ENCODE measurements around the gene OSGIN1.

Gene OSGIN1

DNA sequence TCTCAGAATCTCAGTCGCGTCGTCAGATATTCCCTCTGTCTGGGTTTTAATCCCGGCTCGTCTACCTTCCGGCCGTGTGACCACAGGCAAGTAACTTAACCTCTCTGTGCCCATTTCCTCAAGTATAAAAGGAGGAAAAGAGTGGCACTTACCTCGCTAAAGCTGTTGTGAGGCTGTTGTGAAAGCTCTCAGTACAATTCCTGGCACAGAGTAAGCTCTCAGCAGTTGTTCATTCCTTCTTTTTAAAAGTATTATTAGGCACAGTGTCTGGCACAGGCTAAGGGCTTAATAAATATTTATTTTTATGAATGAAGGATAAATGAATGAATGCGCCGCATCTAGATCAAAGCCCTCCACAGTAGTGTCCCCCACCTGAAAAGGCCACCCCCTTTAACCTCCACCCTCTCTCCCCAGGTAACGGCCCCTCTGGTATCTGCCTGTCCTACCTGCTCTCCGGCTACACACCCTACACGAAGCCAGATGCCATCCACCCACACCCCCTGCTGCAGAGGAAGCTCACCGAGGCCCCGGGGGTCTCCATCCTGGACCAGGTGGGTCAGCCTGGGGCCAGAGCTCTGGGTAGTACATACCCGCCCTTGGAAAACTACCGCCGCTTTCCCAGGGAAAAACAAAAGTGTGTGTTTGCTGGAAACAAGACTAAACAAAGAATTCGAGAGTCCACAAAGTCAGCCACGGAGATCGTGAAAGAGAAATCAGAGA, 6.0 kb downstream of the OSGIN1 start:
- no peak for DNase-seq

DNA sequence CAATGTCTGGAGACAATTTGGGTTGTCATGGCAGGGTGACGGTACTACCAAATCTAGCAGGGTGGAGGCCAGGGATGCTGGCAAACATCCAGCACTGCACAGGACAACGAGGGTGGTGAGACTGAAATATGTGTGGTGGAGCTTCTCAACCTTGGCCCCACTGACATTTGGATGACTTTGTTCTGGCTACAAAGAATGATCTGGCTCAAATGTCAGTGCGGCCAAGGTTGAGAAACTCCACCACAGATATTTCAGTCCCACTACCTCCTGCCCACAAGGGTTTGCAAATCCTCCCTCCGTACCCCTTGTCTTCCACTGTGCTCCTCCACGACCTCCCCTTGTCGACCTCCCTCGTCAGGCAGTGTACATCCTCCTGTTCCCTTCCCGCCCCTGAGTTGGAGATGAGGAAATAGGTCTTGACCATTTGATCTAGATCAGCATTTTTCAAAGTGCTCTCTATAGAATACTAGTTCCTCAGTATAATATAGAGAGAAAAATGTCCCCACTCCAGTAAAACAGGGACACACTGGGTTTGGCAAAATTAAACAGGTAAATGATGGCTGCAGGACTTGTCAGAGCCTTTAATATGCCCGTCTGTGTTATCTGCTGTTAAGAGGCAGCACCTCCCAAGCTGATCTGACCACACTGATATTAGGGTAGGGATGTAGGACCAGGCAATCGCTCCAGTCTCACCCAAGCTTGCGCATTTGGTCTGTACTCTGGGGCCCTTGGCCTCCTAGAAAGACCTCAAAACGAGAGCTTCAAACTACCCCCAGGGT, 6.8 kb downstream of the OSGIN1 start:
- no peak for DNase-seq

DNA sequence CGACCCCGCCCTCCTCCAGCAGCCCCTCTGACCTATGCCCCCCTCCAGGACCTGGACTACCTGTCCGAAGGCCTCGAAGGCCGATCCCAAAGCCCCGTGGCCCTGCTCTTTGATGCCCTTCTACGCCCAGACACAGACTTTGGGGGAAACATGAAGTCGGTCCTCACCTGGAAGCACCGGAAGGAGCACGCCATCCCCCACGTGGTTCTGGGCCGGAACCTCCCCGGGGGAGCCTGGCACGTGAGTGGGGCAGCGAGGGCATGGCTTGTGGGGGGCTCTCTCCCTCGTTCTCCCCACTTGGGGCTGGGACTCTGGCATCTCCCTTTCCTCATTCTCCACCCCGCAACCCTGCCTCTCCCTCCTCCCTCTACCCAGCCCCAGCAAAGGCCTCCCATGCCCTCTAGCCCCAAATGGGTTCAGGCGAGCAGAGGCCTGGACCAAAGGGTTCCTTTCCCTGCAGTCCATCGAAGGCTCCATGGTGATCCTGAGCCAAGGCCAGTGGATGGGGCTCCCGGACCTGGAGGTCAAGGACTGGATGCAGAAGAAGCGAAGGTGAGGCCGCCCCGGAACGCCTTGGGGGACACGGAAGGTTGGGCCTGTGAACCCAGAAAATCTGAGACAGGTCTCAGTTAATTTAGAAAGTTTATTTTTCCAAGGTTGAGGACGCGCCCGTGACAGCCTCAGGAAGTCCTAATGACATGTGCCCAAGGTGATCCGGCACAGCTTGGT, 7.6 kb downstream of the OSGIN1 start:
- no peak for DNase-seq

DNA sequence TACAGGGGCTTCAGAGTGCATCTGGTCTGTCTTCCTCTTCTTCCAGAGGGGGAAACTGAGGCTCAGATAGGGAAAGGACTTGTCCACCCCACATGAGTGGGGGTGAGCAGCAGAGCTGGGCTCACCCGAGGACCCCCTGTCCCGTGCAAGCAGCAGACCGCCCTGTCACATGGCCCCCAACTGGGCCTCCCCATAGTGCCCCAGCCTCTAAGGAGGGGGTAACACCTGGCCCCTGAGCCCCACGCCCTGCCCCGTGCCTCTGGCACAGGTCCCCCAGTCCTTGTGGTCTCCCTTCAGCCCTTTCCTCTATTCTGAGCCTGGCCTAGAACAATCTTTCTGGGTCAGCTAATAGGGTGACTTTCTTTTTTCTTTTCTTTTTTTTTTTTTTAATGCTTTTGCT, 8.6 kb downstream of the OSGIN1 start:
- DNase-seq = no peak

DNA sequence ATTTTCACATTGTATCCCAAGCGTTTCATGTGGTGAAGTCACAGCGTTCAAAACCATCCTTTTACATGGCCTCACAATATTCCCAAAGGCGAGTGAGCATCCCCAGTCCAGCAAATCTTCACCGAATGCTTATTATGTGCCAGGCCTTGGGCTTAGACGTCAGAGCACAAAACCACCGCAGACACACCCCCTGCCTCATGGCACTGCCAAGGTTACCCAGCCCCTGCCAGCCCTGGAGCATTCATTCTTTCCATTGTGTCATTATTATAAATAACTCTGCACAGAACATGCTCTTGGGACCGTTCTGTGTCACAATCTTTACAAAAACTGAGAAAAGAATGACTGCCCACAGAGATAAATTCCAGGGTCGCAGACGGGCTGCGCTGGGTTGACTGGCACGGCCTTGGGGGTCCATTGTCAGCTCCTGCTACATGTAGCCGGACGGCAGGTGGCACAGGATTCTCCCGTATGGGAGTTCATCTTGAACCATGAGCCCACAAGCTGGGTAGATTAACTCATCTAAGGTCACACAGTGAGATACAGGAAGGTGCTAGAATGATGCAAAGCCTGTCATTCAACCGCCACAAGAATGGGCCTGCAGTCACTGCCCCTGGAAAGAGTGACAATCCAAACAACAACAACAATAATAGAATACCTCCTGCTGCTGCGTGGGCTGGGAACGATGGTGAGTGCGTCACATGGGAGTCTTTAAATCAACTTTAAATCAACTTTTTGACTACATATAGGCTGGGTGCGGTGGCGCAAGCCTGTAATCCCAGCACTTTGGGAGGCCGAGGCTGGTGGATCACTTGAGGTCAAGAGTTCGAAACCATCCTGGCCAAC, 10.5 kb downstream of the OSGIN1 start:
- no peak for DNase-seq

DNA sequence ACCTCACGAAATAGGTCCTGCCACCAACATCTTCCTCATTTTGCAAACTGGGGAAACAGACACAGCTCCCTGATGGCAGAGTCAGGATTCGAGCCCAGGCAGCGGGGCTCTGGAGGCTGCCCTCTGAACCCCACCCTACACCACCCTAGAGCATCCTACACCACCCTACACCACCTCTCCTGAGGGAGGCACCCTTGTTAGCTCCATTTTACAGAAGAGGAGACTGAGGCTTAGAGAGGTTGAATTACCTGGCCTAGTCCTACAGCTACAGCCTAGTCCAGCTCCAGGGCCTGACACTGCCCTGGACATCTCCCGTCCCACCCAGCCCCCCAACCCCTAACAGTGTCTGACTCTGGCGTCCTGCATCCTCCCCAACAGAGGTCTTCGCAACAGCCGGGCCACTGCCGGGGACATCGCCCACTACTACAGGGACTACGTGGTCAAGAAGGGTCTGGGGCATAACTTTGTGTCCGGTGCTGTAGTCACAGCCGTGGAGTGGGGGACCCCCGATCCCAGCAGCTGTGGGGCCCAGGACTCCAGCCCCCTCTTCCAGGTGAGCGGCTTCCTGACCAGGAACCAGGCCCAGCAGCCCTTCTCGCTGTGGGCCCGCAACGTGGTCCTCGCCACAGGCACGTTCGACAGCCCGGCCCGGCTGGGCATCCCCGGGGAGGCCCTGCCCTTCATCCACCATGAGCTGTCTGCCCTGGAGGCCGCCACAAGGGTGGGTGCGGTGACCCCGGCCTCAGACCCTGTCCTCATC, 11.8 kb downstream of the OSGIN1 start:
- DNase-seq = no peak

DNA sequence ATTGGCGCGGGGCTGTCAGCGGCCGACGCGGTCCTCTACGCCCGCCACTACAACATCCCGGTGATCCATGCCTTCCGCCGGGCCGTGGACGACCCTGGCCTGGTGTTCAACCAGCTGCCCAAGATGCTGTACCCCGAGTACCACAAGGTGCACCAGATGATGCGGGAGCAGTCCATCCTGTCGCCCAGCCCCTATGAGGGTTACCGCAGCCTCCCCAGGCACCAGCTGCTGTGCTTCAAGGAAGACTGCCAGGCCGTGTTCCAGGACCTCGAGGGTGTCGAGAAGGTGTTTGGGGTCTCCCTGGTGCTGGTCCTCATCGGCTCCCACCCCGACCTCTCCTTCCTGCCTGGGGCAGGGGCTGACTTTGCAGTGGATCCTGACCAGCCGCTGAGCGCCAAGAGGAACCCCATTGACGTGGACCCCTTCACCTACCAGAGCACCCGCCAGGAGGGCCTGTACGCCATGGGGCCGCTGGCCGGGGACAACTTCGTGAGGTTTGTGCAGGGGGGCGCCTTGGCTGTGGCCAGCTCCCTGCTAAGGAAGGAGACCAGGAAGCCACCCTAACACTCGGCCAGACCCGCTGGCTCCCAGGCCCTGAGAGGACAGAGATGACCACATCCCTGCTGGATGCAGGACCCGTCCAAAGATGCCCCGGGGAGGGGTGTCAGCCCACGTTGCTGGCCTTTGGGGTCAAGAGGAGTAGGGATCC, 12.6 kb downstream of the OSGIN1 start:
- DNase-seq = no peak

DNA sequence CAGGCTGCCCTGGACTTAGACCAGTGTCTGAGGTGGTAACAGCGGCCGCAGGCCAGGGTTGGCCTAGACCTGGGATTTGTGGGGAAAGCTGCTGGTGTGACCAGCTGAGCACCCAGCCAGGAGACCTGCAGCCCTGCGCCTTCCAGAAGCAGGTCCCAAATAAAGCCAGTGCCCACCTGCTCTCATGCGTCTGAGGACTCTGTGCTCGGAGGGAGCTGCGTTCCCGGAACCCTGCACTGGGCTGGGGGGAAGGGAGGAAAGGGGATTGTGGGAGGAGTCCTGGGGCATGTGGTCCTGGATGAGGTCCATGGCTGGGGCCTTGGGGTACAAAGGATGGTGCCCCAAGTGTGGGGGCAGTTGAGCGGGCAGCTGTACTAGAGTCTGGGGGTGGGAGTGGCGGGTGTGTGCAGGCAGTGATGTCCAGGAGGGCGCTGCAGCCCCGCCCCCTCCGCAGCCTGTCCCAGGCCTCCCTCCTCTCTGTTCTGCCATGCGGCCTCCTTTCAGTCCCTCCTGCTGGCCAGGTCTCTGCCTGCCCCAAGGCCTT, 13.2 kb downstream of the OSGIN1 start:
- no peak for DNase-seq

DNA sequence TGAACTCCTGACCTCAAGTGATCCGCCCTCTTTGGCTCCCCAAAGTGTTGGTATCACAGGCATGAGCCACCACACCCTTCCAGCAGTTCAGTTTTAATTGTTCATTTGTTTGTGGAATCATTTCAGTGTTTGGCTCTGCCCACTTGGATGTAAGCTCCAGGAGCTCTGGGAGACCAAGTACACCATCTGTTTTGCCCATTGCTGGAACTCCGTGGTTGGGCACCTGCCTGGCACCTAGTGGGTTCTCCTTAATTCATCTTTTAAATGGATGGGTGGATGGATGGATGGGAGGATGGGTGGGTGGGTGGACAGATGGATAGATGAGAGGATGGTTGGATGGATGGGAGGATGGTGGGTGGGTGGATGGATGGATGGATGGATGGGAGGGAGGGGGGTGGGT, 14.1 kb downstream of the OSGIN1 start:
- DNase-seq = no peak

DNA sequence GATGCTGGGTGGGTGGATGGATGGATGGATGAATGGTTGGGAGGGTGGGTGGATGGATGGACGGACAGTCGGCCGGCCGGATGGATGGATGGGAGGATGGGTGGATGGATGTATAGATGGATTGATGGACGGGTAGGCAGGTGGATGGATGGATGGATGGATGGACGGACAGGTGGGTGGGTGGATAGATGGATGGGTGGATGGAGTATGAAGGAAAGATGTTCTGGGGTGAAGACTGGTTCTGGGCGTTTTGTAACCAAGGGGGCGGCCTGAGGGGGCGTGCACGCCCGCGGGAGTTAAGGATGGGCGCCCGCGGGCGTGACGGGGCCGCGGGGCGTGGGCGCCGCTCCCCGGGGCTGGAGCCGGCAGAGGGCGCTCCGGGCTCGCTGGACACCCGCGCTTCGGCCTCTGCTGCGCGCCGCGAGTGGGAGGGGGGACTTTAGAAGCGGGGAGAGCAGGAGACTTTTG, 14.8 kb downstream of the OSGIN1 start, which contains the start of gene NECAB2:
TSS of gene NECAB2 (plus strand) at position 407 of the 468 bp plus-strand sequence. CDS start 405 bp downstream, outside the sequence.
- peak; percentile 8 for DNase-seq

DNA sequence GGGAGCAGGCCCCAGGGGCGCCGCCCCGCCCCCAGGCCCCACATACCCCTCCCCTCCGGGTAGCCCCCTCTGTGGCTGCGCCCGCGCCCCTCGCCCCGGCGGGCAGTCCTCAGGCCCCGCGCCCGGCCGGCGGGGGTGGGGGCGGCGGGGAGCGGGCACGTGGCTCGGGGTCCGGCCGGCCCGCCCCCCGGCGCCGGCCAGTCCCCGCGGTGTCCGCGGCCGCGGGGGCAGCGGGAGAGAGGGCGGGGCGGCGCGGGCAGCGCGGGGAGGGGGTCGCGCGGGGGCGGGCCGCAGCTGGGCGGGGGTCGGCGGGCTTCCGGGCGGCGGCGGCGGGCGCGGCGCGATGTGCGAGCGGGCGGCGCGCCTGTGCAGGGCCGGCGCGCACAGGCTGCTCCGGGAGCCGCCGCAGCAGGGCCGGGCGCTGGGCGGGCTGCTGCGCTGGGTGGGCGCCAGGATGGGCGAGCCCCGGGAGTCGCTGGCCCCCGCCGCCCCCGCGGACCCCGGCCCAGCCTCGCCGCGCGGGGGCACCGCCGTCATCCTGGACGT, 15.3 kb downstream of the OSGIN1 start:
- DNase-seq = no peak

DNA sequence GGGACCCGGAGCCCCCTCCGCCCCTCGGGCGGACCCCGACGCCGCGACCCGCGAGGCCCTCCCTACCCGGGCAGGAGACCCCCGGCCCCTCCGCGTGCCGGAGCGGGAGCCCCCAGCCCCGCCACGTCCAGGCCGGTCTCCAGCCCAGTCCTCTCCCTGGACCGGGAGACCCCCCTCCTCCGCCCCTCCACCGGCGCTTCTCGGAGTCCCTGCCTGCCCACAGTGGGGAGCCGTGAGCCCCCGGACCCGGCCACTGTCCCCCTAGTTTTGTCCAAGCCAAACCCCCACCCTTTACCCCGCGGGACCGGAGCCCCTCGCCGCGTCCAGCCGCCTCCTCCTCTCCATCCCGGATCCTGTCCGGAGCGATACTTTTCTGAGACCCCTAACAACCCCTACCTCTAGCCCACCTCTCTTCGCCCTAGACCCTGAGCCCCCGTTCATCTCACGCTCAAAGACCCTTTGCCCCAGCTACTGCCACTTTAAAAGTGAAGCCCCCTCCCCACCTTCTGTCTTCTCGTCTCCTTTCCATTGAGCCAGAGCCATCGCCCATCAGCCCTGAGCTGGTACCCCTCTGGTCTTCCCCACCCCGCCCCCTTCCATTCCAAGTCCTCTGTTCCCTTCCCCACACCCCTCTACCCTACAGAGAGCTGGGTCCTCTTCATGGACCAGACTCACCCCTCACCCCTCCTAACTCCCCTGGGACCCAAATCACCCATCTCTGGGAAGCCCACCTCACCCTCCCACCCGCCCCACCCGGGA, 16.0 kb downstream of the OSGIN1 start:
- DNase-seq = no peak

DNA sequence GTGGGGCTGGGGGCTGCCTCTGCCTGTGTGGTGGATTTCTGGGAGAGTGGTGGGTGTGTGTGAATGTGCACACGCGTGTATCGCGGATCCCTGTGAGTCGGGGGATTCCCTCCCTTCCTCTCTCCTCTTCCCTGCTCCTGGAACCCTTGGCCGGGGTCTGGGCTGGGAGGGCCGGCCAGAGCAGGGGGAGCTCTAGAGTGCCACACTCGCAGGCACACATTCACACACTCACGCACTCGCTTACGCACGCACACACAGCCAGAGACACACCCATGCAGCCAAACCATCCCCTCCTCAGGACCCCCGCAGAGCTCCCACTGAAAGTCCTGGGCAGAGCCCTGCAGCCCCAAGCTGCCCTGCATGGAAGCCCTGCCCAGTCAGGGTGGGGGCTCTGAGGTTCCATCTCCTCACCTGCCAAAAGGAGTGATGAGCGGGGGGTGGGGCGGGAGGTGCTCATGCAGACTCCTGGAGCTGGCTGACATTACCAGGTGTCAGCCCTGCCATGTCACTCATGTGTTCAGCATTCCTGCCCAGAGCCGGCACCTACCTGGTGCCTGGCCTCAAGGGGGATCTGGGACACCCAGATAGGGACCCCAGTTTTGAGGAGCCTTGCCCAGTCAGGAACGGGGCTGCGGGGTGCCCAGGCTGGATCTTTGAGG, 16.9 kb downstream of the OSGIN1 start:
- no peak for DNase-seq

DNA sequence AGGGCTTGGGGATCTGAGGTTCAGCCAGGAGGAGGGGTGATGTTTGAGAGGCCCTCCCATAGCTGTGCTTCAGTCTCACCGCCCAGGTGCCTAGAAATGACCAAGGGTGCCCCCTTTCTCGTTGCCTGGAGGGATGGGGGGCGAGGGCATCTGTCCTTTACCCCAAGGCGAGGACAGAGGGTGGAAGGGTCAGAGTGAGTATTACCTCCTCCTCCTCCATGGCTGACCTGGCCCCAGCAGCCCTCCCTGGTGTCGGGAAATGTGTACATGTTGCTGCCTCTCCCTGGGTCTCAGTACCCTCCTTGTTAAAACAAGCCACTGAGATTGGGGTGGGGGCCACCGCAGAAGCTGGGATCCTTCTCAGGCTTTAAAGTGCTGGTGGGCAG, 17.4 kb downstream of the OSGIN1 start:
- DNase-seq = no peak

DNA sequence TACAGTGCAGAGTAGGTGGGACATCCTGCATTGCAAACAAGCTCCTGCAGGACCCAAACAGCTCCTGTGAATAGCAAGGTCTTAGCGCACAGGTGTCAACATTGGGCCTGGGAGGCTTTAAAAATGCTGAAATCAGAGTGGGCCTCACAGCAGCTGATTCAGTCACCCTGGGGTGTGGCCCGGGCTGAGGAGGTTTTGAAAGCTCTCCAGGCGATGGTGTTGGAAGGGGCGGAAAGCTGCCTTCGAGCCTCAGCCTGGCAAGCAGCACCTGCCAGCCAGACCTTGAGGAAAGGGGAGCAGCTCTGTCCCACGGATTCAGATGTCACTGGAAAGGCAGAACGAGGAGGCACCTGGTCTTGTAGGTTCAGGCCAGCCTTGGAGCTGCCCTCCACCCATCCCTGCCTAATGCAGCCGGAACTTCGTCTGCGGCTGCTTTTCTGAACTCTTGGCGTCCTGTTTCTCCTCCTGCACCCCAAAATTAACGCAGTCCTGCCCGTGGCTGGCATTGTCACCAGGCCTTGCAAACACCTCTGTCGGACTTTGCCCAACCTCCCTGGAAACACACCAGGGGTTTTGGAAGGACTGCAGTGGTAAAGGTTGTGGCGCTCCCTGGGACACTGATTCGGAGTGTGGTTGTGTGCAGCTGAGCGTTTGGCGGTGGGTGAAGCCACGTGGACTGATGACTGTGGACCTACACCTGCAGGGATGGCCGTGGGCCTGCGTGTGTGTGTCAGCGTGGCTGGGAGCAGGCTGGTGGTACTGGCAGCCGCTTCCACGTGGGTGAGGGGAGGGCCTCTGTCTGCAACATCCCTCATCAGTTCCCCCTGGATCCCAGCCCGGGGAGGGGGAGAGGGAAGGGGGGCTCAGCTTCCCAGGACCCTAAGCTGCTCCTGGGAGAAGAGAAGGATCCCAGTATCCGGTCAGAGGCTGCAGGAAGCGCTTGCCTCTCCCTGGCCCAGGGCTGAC, 18.4 kb downstream of the OSGIN1 start:
- no peak for DNase-seq

DNA sequence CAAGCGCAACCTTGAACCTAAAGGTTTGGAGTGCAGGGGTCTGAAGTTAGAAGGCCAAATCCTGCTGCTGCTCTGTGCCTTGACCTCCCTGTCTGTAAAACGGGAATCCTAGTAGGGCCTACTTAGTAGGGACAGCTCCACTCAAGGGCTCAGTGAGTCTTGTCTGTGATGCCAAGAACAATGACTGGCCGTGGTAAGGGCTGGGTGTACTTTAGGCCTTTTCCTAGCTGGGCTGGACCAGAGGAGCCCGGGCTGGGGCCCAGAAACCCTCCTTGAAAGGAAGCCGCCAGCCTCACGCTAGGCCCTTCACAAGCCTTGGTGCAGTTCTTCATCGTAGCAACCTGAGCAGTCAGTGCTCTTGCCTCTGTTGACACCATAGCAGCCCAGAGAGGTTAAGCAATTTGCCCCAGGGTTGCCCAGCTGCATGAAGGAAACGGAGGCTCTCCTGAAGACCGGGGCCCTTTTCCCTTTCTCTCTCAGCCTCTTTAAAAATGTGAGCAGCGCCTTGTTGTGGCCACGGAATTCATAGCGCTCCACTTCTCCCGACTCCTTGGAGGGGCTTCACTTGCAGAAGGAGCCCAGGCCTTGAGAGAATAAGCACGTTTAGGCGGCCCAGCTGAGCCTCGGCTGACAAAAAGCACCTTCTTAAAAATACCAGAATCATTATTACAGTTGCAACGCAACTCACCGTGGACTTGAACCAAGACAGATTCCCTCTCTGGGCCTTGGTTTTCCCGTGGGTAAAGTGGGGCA, 19.4 kb downstream of the OSGIN1 start:
- DNase-seq = no peak

DNA sequence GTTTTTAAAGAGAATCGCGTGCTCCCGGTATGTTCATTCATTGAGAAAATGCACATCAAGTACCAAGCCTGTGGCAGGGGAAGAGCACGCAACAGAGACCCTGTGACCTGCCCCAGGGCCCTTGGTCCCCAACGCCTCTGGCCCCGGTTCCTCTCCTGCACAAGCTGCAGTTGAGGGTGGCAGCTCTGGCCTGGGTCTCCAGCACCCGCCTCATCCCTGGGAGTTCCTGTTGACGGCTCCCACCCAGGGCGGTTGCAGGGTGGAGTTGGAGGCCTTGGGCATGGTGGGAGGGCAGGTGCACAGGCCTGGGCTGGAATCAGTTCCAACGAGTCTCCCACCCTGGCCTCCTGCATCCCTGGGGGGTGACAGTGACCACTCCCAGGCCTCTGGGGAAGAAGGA, 20.0 kb downstream of the OSGIN1 start:
- DNase-seq = no peak
